GM18867 (cell line): ENCODE results near the gene XCL2.

Experiments used
- ATAC-seq: cut with Tn5 transposase; IDR thresholded peaks from one replicate; pipeline ENCODE4 v1.9.1; 2021; ENCODE audit warnings: mild to moderate bottlenecking, moderate library complexity; ENCODE audit not compliant: unreplicated experiment

Gene XCL2

DNA sequence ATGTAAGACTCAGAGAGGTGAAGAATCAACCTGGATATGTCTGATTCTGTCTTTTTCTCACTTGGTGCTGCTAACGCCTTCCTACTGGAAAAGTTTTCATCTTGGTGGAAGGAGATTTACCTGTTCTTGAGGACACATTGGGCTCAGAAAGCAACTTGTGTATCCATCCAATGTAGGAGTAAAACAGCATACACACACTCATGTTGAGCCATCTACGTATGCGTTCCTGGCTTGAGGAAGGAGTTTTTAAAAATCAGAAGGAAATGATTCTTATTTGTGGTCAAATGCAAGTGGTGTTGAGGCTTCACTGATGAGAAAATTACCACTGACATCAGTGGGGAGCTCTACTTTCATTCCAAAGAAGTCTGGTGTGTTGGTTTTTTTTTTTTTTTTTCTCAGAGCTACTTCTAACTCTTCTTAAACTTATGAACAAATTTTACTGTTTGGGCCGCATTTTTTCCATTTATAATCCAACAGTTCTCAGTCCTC lies 25.6 kb downstream of the XCL2 start:
- no peak for ATAC-seq

GRCh38 chr1:168514455-168514854 lies 29.3 kb downstream of the XCL2 start:
- no peak for ATAC-seq

GRCh38 chr1:168513656-168514404 lies 30.0 kb downstream of the XCL2 start:
- ATAC-seq, result no peak

DNA sequence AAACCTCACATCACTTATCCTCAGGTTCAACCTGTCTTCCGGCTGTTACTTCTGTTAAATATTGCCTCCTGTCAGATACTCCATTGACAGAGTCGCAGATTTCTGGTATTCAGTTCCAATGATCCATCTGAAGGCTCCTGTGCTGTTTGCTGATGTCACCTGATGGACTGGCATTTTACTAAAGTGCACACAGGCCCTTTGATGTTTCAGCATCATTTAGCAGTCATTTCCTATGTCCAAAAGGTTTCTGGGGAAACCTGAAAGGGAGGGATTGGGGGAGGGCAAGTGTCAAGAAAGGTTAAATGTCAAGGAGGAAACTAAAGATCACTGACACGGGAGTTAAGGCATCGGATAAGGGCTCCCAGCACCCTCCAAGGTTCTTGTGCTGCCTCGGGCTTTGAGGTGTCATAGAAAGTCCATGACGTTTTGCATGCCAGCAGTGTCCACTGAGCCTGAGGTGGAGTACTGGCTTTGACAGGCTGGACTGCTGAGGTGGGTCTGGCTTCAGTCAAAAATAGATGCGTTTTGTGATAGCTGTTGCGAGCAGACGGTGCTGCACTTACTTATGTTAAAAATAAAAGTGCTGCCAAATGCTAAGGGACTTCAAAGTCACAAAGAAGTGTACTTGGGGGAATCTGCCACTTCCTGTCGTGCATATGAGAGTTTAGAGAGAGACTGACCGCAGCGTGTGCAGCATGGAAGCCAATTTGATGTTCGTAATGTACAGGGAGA lies 30.8 kb downstream of the XCL2 start:
- no peak for ATAC-seq

GRCh38 chr1:168509875-168510791 lies 33.7 kb downstream of the XCL2 start:
- ATAC-seq, result peak; percentile 83

DNA sequence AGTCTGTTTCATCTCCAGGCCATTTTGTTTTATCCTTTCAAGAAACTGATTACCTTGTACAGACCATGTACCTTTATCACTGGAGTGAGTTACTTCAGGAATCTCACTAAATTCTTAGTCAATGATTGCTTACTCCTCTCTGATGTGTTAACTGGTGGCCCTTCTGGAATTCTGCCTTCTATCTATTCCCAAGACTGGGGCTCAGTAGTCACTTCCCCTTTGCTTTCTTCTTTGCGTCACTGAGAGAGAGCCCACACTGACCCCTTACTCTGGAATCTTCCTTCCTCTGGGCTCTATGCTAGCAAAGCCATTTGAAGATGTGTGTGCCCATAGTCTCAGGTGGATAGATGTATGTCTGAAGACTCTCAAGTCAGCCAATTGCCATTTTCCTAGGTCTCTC lies 34.6 kb downstream of the XCL2 start:
- ATAC-seq, result no peak

DNA sequence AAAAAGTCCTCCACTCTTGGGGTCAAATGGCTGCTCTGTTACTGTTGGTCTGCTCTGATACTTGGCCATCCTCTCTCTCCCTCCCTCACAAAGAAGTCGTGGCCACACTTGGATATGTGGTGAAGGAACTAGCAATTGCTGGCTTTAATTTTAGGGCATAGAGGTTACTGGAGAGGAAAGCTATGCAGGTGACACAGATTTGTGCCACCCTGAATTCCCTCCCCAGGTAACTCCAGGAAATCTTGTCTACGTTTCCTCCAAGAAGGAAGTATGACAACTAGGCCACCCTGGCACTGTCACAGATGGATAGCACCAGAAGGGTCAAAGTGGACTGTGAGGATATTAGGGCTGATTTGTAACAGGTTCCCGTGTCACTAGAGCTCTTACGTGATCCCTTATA lies 36.0 kb downstream of the XCL2 start:
- no peak for ATAC-seq

GRCh38 chr1:168507231-168507630 lies 36.6 kb downstream of the XCL2 start:
- no peak for ATAC-seq

GRCh38 chr1:168506204-168506819 lies 37.5 kb downstream of the XCL2 start:
- no peak for ATAC-seq

DNA sequence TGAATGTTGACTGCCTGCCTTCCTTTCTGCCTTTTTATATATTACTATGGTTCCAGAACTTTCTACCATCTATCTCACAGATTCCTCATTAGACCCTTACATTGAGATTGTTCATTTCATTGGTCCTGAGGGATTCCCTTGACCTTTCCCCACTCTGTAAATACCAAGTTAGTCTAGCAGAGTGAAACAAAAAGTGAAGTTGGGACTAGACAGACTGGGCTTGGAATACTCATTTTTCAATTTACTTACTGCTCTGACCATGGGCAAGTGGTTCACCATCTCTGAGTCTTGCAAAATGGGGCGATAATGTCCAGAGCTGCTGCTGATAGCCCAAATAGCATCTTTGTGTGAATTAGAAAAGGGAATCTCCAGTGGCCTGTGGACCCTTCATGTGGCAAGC lies 38.8 kb downstream of the XCL2 start:
- no peak for ATAC-seq

DNA sequence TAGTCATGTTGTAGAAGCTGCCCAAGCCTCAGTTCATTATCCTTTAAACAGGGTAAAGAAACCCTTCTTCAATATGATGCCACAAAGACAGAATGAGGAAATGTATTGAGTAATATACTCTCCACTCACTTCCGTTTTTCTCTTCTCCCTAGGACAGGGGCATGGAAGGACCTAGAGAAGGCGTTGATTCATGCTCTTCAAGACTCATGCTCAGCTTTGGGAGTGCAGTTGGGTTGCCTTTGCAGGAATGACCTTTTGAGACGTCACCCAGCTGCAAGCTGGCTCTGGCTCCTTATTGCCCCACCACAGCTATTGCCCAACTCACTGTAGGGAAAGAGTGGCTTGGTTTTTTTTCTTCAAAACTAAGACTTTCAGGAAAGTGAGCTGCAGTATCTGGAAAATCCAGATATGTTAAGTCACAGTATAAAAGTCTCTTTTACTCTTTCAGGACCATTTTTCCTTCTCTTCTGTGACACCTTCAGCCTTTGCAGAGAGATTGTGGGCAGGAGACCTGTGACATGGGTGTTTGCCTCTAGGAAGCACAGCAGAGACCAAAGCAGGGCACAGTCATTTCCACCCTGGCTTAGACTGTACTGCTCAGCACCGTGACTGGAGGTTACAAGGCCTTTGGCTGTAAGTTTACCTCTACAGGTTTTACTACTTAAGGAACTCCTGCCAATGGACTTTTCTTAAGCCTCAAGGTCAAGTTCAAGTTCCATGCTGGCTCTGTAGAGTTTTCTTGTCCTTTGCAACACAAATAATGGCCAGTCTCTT lies 39.5 kb downstream of the XCL2 start:
- peak; percentile 75 for ATAC-seq

- no peak for ATAC-seq
Measured at GRCh38 chr1:168499688-168500049, 44.1 kb downstream of the XCL2 start.

- ATAC-seq, result no peak
Measured at GRCh38 chr1:168498956-168499687, 44.7 kb downstream of the XCL2 start.

- ATAC-seq, result no peak
Measured at GRCh38 chr1:168498159-168498631, 45.6 kb downstream of the XCL2 start.

- no peak for ATAC-seq
Measured at GRCh38 chr1:168497376-168497950, 46.3 kb downstream of the XCL2 start.

GRCh38 chr1:168491527-168492164 lies 52.2 kb downstream of the XCL2 start:
- no peak for ATAC-seq
